ENCODE data around the gene RNF112. TPM values are rescaled to one million over a fixed set of nuclear protein-coding genes. Genes with fewer than 3 reads are reported as not detected.

Gene RNF112
- total RNA-seq, 2 donors from 2014 or later, result 0.25 to 0.57 TPM

DNA sequence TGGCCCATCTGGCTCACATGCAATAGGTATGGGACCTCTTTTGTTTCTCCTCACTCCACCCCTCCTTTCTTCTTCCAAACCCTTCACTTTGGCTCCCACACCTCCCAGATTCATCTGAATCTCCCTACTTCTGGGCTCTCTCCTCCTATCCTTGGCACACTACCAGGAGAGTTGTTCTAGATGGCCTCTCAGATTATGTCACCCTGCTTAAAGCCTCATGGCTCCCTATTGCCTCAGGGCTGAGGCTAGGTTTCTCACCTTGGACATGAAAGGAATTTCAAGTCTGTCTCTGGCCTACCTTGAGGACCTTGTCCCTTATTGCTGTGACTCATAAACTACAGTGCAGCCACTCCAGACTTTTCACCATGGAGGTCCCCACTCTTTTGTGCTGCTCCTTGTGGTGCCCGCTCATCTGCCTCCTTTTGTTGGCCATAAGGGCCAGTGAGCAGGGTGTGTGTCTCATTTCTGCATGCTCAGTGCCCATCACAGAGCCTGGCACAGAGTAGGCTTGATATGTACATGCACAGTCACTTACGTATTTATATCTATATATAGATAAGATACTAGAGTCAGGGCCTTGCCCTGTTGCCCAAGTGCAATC lies 23.0 kb upstream of the RNF112 start:
- Mint-ChIP-seq H3K4me1 (peaks cover 20% of the 10 kb centered on the region), H3K4me3 (no peak overlapping the region), H3K36me3 (ENCODE audit: low read depth) (peaks cover 3% of the 10 kb centered on the region), H3K27ac (peak overlapping the region; percentile 16), H3K27me3 (peaks cover 9% of the 10 kb centered on the region)
- no peak for ATAC-seq
- H3K9me3 ChIP-seq (ENCODE audit: control insufficient read depth, low read length, poor library complexity, severe bottlenecking), result no peaks in the 10 kb centered on the region
- DNase-seq, result no peak

DNA sequence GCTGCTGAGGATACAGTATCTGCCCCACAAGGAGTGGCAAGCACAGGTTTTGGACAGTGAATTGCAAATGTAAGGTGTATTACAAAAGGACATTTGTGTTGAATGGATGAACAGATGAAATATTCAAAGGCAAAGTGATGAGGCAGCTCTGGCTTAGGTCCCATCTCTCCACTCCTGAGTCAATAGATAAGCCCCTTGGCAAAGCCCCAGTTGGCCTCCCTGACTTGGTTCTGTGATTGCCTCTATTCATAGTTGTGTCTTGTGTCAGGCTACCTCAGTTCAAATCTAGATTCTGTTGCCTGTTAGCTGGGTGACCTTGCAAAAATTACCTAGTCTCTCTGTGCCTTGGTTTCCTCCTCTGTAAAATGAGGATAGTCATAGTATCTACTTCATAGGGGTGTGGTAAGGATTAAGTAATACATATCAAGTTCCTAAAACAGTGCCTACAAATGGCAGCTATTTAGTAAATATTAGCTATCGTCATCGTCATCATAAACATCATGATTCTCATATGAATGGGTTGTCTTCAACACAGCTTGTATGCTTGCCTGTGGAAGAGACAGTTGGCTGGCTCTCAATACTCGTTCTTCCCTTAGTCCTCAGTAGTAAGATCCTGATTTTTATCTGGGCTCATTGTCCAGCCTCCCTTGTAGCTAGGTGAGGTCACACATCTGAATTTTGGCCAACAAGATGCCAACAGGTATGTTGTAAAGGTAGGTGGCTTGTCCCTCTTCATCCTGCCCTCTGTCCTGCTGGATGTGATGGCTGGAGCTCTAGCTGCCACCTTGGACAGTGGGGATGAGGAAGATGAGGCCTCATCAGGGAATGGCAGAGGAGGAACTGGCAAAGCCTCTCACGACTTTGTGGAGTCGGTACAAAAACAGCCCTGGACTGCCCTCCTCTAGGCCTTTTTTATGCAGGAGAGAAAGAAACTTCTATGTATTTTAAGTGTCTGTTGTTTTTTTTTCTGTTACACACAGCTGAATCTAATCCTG lies 21.9 kb upstream of the RNF112 start:
- H3K9me3 ChIP-seq (ENCODE audit: control insufficient read depth, low read length, poor library complexity, severe bottlenecking), result no peaks in the 10 kb centered on the region
- DNase-seq (no peak), ATAC-seq (no peak)
- Mint-ChIP-seq H3K4me1 (peaks cover 16% of the 10 kb centered on the region), H3K27me3 (peaks cover 9% of the 10 kb centered on the region), H3K36me3 (ENCODE audit: low read depth) (peaks cover 3% of the 10 kb centered on the region), H3K27ac (no peak overlapping the region), H3K4me3 (no peak overlapping the region)

DNA sequence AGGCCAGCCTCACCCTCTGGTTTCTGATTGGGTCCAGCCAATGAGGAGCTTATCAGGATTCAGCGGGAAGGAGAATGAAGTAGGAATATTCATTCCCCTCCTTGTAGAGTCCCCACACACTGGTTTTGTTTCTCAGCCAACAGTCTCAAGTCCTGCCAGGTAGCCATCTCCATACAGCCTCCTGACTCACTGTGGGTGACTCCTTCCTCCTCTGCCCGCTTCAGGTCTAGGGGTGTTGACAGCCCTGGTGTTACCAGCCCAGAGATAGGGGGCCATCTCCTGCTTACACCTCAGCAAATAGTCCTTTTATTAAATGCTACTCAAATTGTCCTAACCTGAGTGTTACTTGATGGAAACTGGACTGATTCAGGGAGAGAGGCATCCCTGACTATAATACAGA lies 20.1 kb upstream of the RNF112 start:
- Mint-ChIP-seq H3K27ac (no peak overlapping the region), H3K27me3 (peaks cover 9% of the 10 kb centered on the region), H3K4me1 (peaks cover 12% of the 10 kb centered on the region), H3K36me3 (ENCODE audit: low read depth) (no peaks in the 10 kb centered on the region), H3K4me3 (no peak overlapping the region)
- no peaks in the 10 kb centered on the region for H3K9me3 ChIP-seq (ENCODE audit: control insufficient read depth, low read length, poor library complexity, severe bottlenecking)
- DNase-seq (no peak), ATAC-seq (no peak)

DNA sequence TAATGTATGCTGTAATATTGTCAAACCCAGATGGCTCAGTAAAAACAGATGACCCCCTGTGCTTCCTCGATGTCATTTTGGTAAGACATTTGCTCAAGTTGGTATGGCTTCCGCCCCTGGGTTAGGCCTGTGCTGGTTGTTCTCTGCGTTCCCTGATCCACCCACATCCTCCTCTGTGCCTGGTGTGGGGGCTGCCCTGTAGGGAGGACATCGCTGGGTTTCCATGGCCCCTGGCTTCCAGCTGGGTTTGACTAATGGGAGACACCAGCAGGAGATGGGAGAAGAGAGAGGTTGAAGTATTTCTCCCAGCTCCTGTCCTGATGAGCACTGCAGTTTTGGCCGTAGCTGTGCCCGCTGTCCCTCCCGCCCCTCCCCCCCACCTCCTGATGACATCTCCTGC lies 19.6 kb upstream of the RNF112 start:
- H3K4me3 Mint-ChIP-seq, result no peak overlapping the region
- no peak for DNase-seq
- H3K36me3 Mint-ChIP-seq (ENCODE audit: low read depth), result peaks cover under 1% of the 10 kb centered on the region
- no peak overlapping the region for H3K27ac Mint-ChIP-seq
- no peaks in the 10 kb centered on the region for H3K9me3 ChIP-seq (ENCODE audit: control insufficient read depth, low read length, poor library complexity, severe bottlenecking)
- H3K4me1 Mint-ChIP-seq, result peaks cover 10% of the 10 kb centered on the region
- ATAC-seq, result no peak
- peaks cover 9% of the 10 kb centered on the region for H3K27me3 Mint-ChIP-seq

DNA sequence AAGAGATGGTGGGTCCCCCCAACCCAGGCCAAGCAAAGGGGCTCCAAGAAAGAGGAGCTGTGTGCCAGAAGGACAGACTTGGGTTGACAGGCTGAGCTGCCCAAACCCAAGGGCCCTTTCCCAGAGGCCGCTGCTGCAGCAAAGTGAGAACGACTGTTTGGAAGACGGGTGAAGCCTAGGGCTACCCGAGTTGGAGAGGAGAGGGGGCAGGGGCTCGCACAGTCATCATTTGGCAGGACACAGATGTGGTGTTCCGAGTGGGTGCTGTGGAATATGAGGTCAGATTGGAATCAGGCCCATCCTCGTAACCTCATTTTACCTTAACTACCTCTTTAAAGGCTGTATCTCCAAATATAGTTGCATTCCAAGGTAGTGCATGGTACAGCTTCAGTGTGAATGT lies 18.7 kb upstream of the RNF112 start:
- ATAC-seq (no peak), DNase-seq (no peak)
- H3K9me3 ChIP-seq (ENCODE audit: control insufficient read depth, low read length, poor library complexity, severe bottlenecking), result no peaks in the 10 kb centered on the region
- Mint-ChIP-seq H3K27ac (no peak overlapping the region), H3K4me3 (no peak overlapping the region), H3K27me3 (peaks cover 9% of the 10 kb centered on the region), H3K4me1 (peaks cover 9% of the 10 kb centered on the region), H3K36me3 (ENCODE audit: low read depth) (peaks cover 3% of the 10 kb centered on the region)

DNA sequence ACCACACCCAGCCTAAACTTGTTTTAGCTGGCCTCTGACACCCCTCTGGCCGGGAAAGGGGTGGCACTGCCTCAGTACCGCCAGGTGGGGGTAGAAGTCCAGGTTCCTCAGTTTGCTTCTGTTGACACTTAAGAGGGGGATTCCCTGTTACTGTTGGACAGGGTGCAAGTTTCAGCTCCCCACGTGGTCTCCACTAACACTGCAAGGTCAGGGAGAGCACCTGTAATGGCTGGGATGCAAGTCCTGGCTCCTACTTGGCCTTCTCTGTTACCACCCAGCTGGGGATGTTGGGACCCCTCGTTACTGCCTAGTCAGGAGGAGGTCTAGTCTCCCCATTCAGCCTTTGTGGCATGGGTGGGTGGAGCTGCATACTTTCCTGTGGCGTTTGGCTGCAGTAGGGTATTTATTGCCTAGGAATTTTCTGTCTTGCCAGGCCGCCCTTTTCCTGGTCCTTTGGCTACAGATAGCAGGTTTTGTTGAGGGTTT lies 13.4 kb upstream of the RNF112 start:
- no peak overlapping the region for H3K4me3 Mint-ChIP-seq
- peaks cover 17% of the 10 kb centered on the region for H3K27me3 Mint-ChIP-seq
- H3K9me3 ChIP-seq (ENCODE audit: control insufficient read depth, low read length, poor library complexity, severe bottlenecking), result no peaks in the 10 kb centered on the region
- DNase-seq, result no peak
- peaks cover 8% of the 10 kb centered on the region for H3K4me1 Mint-ChIP-seq
- no peak overlapping the region for H3K27ac Mint-ChIP-seq
- peaks cover 3% of the 10 kb centered on the region for H3K36me3 Mint-ChIP-seq (ENCODE audit: low read depth)
- ATAC-seq, result no peak

DNA sequence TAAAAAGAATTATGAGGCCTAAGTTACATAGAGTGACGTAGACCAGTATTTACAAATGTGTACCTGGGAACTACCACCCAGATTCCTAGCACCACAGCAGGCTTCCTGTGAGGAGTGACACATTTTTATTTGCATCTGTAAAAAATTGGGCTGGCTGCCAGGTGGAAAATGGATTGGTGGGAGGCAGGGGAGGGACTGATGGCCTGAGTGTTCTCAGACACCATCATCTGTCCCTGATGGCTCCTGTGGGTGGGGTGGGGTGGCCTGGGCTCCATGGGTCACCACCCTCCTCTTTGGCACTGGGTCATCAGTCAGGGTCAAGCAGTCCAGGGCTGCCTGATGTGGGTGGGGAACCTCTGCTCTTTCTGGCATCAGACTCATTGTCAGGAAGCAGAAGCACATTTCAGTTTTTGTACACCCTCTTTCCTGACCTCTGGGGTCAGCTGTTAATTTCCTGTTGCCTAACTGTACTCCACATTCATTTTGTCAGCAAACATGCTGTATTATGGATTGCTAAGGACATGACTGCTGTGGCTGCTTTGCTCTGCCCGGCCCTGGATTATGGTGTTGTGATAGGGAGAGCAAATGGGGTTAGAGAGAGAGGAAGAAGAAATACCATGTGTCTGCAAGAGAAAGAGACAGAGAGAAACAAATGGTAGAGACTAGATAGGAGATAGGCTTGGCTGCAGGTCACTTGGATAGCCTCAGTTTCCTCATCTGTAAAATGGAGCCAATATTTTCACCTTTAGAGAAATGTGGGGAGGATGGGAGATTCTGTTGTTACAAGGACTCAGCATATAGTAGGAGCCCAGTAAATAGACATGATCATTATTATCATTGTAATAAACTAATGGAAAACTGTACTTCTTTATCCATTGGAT lies 12.5 kb upstream of the RNF112 start:
- Mint-ChIP-seq H3K27ac (no peak overlapping the region), H3K4me1 (peaks cover 3% of the 10 kb centered on the region), H3K27me3 (peaks cover 15% of the 10 kb centered on the region), H3K36me3 (ENCODE audit: low read depth) (peaks cover 3% of the 10 kb centered on the region), H3K4me3 (no peak overlapping the region)
- ATAC-seq (no peak), DNase-seq (no peak)
- no peaks in the 10 kb centered on the region for H3K9me3 ChIP-seq (ENCODE audit: control insufficient read depth, low read length, poor library complexity, severe bottlenecking)

DNA sequence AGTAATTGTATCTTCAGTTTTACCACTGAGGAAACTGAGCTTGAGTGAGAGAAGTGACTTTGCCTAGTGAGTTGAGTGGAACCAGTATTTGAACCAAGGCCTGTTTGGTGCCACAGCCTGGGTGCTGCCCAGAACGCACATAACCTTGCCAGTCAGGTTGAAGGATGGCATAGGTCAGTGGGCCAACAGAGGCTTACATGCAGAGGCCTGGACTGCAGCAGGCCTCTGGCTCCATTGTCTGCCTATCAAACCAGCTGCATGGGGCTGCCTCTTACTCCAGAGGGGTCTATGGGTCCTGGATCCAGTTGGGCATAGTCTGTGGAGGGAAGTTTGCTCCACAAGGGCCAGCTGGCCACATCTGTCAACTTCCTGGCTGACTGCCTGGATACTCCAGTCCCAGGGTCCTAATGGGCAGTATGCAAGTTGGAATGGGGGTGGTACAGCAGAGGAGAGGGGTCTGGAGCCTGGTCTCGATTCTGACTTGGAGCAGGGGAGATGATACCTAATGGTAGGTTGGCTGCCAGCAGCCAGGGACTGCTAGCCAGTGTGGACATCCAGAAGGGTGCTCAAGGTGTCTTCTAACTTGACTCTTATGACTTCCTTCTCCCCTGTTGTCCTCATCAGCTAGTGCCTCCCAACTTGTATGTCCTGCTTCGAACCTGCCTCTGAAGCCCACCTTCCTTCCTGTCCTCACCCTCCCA lies 11.1 kb upstream of the RNF112 start:
- peaks cover 15% of the 10 kb centered on the region for H3K27me3 Mint-ChIP-seq

DNA sequence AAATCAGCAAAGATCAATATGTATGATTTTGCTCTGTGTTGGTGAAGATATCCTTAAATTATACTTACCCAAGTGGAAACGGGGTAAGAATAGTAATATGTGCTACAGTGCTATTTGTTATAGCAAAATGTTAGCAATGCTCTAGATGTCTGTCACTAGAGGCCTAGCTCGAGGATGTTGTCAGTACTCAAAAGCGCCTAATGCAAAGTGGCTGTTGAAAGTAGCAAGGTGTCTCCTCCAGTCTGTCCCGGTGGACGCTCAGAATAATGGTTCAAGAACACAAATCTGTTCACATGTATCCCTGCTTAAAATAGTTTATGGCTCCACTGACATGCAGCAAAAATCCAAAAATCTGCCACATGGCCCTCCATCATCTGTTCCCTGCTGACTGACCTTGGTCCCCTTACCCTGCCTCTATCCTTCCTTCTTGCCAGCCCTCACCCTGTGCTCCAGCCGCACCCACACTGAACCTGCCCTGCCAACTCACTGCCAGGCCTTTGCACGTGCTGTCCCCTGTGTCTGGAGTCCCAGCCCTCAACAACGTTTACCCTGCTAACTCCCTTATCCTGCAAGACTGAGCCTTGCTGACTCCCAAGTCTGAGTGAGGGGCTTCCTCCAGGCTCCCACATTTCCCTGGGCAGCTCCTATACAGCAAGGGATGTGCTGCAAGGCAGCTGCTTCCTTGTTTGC lies 9.6 kb upstream of the RNF112 start:
- no peak overlapping the region for H3K27ac Mint-ChIP-seq
- peaks cover 15% of the 10 kb centered on the region for H3K27me3 Mint-ChIP-seq
- DNase-seq (no peak), ATAC-seq (no peak)
- no peaks in the 10 kb centered on the region for H3K9me3 ChIP-seq (ENCODE audit: control insufficient read depth, low read length, poor library complexity, severe bottlenecking)
- H3K4me1 Mint-ChIP-seq, result peaks cover 3% of the 10 kb centered on the region
- peaks cover 3% of the 10 kb centered on the region for H3K36me3 Mint-ChIP-seq (ENCODE audit: low read depth)
- no peak overlapping the region for H3K4me3 Mint-ChIP-seq

More for the DNA sequence above, 11.1 kb upstream of the RNF112 start:
- ATAC-seq (no peak), DNase-seq (no peak)
- Mint-ChIP-seq H3K4me3 (no peak overlapping the region), H3K4me1 (peaks cover 3% of the 10 kb centered on the region), H3K36me3 (ENCODE audit: low read depth) (peaks cover 3% of the 10 kb centered on the region), H3K27ac (no peak overlapping the region)
- H3K9me3 ChIP-seq (ENCODE audit: control insufficient read depth, low read length, poor library complexity, severe bottlenecking), result no peaks in the 10 kb centered on the region

DNA sequence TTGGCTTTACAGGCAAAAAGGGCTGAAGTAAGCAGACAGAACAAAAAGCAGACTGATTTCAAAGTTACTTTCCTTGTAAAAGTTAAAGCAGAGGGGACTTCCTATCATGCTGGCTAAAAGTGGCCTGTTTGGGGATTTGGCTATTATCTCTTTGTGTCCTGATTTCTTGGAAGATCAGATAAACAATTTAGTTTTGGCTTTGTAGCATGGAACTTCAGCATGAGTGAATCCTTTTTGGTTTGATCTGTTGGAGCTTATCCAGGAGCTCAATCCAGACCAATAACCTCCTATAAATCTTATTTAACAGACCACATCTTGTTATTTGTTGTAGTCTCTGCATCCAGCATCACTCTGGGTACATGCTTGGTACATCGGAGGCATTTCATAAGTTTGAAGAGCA lies 8.9 kb upstream of the RNF112 start:
- peaks cover 3% of the 10 kb centered on the region for H3K4me1 Mint-ChIP-seq
- H3K9me3 ChIP-seq (ENCODE audit: control insufficient read depth, low read length, poor library complexity, severe bottlenecking), result no peaks in the 10 kb centered on the region
- H3K27ac Mint-ChIP-seq, result no peak overlapping the region
- no peak for DNase-seq
- peaks cover 15% of the 10 kb centered on the region for H3K27me3 Mint-ChIP-seq
- no peak for ATAC-seq
- H3K36me3 Mint-ChIP-seq (ENCODE audit: low read depth), result no peaks in the 10 kb centered on the region
- H3K4me3 Mint-ChIP-seq, result no peak overlapping the region

DNA sequence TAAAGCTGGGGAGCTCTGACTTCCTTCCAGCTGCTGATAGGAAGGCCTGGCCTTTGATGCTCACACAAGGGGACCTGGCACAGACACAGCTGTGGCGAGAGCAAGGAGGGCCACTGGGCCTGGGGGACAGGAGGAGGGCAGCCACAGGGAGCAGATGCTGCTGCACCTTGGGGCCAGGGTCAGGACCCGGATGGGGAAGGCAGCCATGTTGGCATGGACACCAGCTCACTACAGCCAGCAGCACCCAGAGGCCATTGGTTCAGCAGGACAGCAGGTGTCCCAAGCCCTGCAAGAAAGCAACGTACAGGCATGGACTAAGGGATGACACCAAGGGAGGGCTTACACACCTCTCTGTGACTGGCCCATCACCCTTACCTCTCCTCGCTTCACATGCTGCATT lies 8.0 kb upstream of the RNF112 start:
- no peak for ATAC-seq
- H3K4me3 Mint-ChIP-seq, result no peak overlapping the region
- no peaks in the 10 kb centered on the region for H3K36me3 Mint-ChIP-seq (ENCODE audit: low read depth)

DNA sequence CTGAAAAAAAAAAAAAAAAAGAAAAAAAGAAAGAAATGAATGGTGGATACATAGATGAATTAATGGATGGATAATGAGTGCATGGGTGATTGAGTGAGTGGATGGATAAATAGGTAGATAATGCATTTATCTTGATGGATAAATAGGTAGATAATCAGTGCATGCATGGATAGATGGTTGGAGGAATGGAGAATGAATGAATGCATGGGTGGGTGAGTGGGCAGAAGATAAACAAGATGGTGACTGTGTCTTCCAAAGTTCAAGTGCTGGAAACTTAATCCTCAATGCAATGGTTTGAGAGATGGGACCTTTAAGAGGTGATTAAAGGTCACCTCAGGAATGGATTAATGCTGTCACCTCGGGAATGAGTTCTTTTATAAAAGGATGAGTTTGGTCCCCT lies 6.8 kb upstream of the RNF112 start:
- Mint-ChIP-seq H3K27ac (no peak overlapping the region), H3K27me3 (peaks cover 15% of the 10 kb centered on the region), H3K4me3 (no peak overlapping the region), H3K36me3 (ENCODE audit: low read depth) (no peaks in the 10 kb centered on the region), H3K4me1 (peaks cover 3% of the 10 kb centered on the region)
- no peak for ATAC-seq
- DNase-seq, result no peak
- no peaks in the 10 kb centered on the region for H3K9me3 ChIP-seq (ENCODE audit: control insufficient read depth, low read length, poor library complexity, severe bottlenecking)

More for the DNA sequence above, 8.0 kb upstream of the RNF112 start:
- Mint-ChIP-seq H3K4me1 (peaks cover 3% of the 10 kb centered on the region), H3K27ac (no peak overlapping the region), H3K27me3 (peaks cover 15% of the 10 kb centered on the region)
- DNase-seq, result no peak
- H3K9me3 ChIP-seq (ENCODE audit: control insufficient read depth, low read length, poor library complexity, severe bottlenecking), result no peaks in the 10 kb centered on the region

Measured in T-helper 17 cell (primary cell).